Measurements from ENCODE around the gene MRPL53. TPM values are rescaled to one million over a fixed set of nuclear protein-coding genes. Genes with fewer than 3 reads are reported as not detected.
A peak's percentile ranks its signal among the peaks of the same experiment; 100 is the strongest.

The MRPL53 gene
- total RNA-seq, 1 experiment from 2014 or later, result 86.9 TPM

DNA sequence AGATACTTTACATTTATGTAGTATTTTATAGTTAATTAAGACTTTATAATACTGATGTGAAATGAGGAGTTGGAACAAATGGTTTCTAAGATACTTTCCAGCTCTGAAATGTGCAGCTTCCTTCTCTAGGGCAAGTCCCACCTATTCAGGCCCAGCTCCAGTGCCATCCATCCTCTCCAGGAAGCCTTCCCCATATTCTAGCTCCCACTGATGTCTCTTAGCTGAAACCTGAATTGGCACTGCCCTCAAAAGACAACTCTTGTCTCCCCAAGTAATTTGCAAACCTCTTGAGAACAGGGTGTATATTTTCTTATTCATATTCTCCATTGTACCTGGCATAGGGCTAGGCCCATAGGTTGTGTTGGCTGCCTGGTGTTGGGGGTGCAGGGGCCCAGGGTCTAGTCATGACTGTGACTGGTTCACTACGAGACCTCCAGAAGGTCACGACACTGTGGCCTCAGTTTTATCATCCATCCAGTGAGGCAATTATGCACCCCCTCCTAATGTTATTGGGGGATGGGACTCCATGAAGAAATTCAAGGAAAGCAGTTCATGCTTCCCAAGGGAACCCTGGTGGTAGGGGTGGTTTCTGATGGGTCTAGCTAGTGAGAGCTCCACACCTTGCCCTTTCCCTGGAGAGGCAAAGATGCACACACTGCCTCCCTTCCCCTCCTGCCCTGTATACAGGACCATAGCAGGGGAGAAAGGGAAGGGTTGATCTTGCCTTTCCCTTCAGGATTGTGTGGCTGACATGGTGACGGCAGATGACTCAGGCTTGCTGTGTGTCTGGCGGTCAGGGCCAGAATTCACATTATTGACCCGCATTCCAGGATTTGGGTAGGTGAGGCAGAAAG is 48.1 kb downstream of the MRPL53 start:
- POLR2A ChIA-PET (ENCODE audit: unreplicated experiment), result no interaction called here

DNA sequence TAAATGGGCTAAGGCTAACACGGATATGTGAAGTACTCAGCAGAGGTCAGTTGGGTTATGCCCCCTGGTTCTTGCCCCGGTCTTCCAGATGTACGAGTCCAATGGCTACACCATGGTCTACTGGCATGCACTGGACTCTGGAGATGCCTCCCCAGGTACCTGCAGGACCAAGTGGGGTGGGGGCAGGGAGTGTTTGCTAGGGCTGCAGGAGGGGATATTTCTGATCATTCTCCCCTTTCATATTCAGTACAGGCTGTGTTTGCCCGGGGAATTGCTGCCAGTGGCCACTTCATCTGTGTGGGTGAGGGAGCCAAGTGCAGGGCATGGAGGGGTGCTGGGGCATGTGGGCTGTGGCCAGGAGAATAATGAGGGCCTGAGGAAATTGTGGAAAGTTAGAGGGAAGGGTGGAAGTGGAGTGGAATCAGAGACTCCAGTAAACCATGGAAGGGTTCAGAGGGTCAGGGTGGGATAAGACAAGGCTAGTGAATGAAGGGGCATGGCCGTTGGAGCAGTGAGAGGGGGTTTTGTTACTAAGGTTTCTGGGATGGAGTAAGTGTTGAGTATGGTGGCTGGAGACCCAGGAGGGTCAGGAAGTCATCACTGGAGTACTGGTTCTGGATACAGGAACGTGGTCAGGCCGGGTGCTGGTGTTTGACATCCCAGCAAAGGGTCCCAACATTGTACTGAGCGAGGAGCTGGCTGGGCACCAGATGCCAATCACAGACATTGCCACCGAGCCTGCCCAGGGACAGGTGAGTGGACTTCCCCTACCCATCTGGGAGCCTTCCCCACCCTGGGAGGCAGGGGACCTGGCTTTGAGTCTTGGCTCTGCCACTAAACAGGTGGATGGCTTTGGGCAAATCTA is 49.0 kb downstream of the MRPL53 start:
- H3K9ac ChIP-seq (ENCODE audit: low read length), result no peak overlapping the region
- BruUV-seq (replicated peaks), result no TSS peak
- no peaks in the 10 kb centered on the region for H3K9me3 ChIP-seq (ENCODE audit: low read length)
- TF ChIP-seq EZH2phosphoT487 (IDR thresholded peaks at IDR 0.05; ENCODE audit: borderline replicate concordance, low read length), result no peak
- no peak for TF ChIP-seq EZH2 (IDR thresholded peaks at IDR 0.05; ENCODE audit: low read length, unreplicated experiment)
- TF ChIP-seq, protein P1, sequence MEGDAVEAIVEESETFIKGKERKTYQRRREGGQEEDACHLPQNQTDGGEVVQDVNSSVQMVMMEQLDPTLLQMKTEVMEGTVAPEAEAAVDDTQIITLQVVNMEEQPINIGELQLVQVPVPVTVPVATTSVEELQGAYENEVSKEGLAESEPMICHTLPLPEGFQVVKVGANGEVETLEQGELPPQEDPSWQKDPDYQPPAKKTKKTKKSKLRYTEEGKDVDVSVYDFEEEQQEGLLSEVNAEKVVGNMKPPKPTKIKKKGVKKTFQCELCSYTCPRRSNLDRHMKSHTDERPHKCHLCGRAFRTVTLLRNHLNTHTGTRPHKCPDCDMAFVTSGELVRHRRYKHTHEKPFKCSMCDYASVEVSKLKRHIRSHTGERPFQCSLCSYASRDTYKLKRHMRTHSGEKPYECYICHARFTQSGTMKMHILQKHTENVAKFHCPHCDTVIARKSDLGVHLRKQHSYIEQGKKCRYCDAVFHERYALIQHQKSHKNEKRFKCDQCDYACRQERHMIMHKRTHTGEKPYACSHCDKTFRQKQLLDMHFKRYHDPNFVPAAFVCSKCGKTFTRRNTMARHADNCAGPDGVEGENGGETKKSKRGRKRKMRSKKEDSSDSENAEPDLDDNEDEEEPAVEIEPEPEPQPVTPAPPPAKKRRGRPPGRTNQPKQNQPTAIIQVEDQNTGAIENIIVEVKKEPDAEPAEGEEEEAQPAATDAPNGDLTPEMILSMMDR (conservative IDR thresholded peaks at IDR 0.05; ENCODE audit: low read depth, low read length), result no peak
- intact Hi-C loops (cut with micrococcal nuclease), result no loop called here
- no peaks in the 10 kb centered on the region for H3K27me3 ChIP-seq (ENCODE audit: low read length)
- POLR2A ChIA-PET (ENCODE audit: unreplicated experiment), result no interaction called here
- no peak for DNase-seq
- ATAC-seq, result no peak
- peaks cover 6% of the 10 kb centered on the region; the same call in 1 of the 2 replicates for H3K4me1 ChIP-seq (ENCODE audit: insufficient read depth, low read length)
- CTCF ChIA-PET, result no interaction called here
- no peaks in the 10 kb centered on the region for H3K79me2 ChIP-seq (ENCODE audit: low read length)
- no peak overlapping the region for H3K4me2 ChIP-seq (ENCODE audit: low read length)
- no peak overlapping the region for H3K4me3 ChIP-seq (ENCODE audit: low read length)
- H3F3A ChIP-seq (ENCODE audit: low read length, unreplicated experiment), result no peaks in the 10 kb centered on the region
- peaks cover 17% of the 10 kb centered on the region; the same call in 1 of the 2 replicates for H3K36me3 ChIP-seq (ENCODE audit: low read depth, low read length)
- no peak overlapping the region for H2AFZ ChIP-seq (ENCODE audit: low read length)
- no peaks in the 10 kb centered on the region for H3K9me2 ChIP-seq (replicated peaks; ENCODE audit: low read length)
- H4K20me1 ChIP-seq (ENCODE audit: low read length), result no peaks in the 10 kb centered on the region
- no peak overlapping the region for H3K27ac ChIP-seq (ENCODE audit: low read length)

More for the DNA sequence above, 48.1 kb downstream of the MRPL53 start:
- no peak for TF ChIP-seq EZH2 (IDR thresholded peaks at IDR 0.05; ENCODE audit: low read length, unreplicated experiment)
- DNase-seq, result peak; percentile 11
- Histone ChIP-seq H3K9me2 (replicated peaks; ENCODE audit: low read length) (no peaks in the 10 kb centered on the region), H3K9ac (ENCODE audit: low read length) (no peak overlapping the region), H3K4me2 (ENCODE audit: low read length) (no peak overlapping the region), H3K27ac (ENCODE audit: low read length) (no peak overlapping the region), H3K4me3 (ENCODE audit: low read length) (no peak overlapping the region), H3F3A (ENCODE audit: low read length, unreplicated experiment) (no peaks in the 10 kb centered on the region), H3K79me2 (ENCODE audit: low read length) (no peaks in the 10 kb centered on the region), H3K36me3 (ENCODE audit: low read depth, low read length) (peaks cover 24% of the 10 kb centered on the region; the same call in 1 of the 2 replicates), H3K4me1 (ENCODE audit: insufficient read depth, low read length) (peaks cover 6% of the 10 kb centered on the region; the same call in 1 of the 2 replicates), H3K9me3 (ENCODE audit: low read length) (no peaks in the 10 kb centered on the region), H2AFZ (ENCODE audit: low read length) (no peak overlapping the region), H3K27me3 (ENCODE audit: low read length) (no peaks in the 10 kb centered on the region), H4K20me1 (ENCODE audit: low read length) (no peaks in the 10 kb centered on the region)
- ATAC-seq, result no peak
- CTCF ChIA-PET, result no interaction called here
- no TSS peak for BruUV-seq (replicated peaks)
- intact Hi-C loops (cut with micrococcal nuclease), result no loop called here

Other genes with a start within 250 kb of the MRPL53 start
- gene SLC4A5, start 129.3 kb downstream of the MRPL53 start, total RNA-seq (2014; rRNA removed), result 0.40 and 2.4 TPM in 2 replicates
- 67.8 and 91.0 TPM in 2 replicates for gene DCTN1, start 92.4 kb downstream of the MRPL53 start, total RNA-seq (2014; rRNA removed)
- gene C2orf81, start 51.1 kb downstream of the MRPL53 start, total RNA-seq (2014; rRNA removed), result 1.6 and 2.4 TPM in 2 replicates
- 38.8 and 41.0 TPM in 2 replicates for gene WDR54, start 51.0 kb downstream of the MRPL53 start, total RNA-seq (2014; rRNA removed)
- 90.5 and 138 TPM in 2 replicates for gene RTKN, start 30.7 kb downstream of the MRPL53 start, total RNA-seq (2014; rRNA removed)
- gene INO80B, start 17.6 kb downstream of the MRPL53 start, total RNA-seq (2014; rRNA removed), result 26.2 and 34.6 TPM in 2 replicates
- gene WBP1, start 14.2 kb downstream of the MRPL53 start, total RNA-seq (2014; rRNA removed), result 57.5 and 64.4 TPM in 2 replicates
- gene MOGS, start 7.3 kb downstream of the MRPL53 start, total RNA-seq (2014; rRNA removed), result 60.6 and 70.1 TPM in 2 replicates
- 14.7 and 21.1 TPM in 2 replicates for gene CCDC142, start 10.3 kb upstream of the MRPL53 start, total RNA-seq (2014; rRNA removed)
- gene TTC31, start 10.4 kb upstream of the MRPL53 start, total RNA-seq (2014; rRNA removed), result 21.1 and 21.4 TPM in 2 replicates
- not detected in 2 replicates for gene LBX2, start 26.9 kb upstream of the MRPL53 start, total RNA-seq (2014; rRNA removed)
- 31.2 and 35.7 TPM in 2 replicates for gene PCGF1, start 35.0 kb upstream of the MRPL53 start, total RNA-seq (2014; rRNA removed)
- gene TLX2, start 41.8 kb upstream of the MRPL53 start, total RNA-seq (2014; rRNA removed), result 3.1 and 3.4 TPM in 2 replicates
- 0.07 and 0.63 TPM in 2 replicates for gene DQX1, start 53.6 kb upstream of the MRPL53 start, total RNA-seq (2014; rRNA removed)
- 218 and 233 TPM in 2 replicates for gene AUP1, start 57.0 kb upstream of the MRPL53 start, total RNA-seq (2014; rRNA removed)
- gene HTRA2, start 57.3 kb upstream of the MRPL53 start, total RNA-seq (2014; rRNA removed), result 71.8 and 77.5 TPM in 2 replicates
- 5.8 and 12.4 TPM in 2 replicates for gene LOXL3, start 81.3 kb upstream of the MRPL53 start, total RNA-seq (2014; rRNA removed)
- gene DOK1, start 82.0 kb upstream of the MRPL53 start, total RNA-seq (2014; rRNA removed), result 4.7 and 6.0 TPM in 2 replicates
- gene M1AP, start 175.7 kb upstream of the MRPL53 start, total RNA-seq (2014; rRNA removed), result not detected in 2 replicates
- gene SEMA4F, start 181.6 kb upstream of the MRPL53 start, total RNA-seq (2014; rRNA removed), result 7.6 and 13.9 TPM in 2 replicates

Data from PC-3 (cell line).